K562 (cell line): ENCODE results near the gene MTHFR. TPM values are rescaled to one million over a fixed set of nuclear protein-coding genes. Genes with fewer than 3 reads are reported as not detected.

ENCODE experiments used
- BCL6 ChIP-seq: fragments of 250-450 bp; sonication (Bioruptor Pico); IDR thresholded peaks from 2 replicates; pipeline ENCODE4 v1.4.0; 2020
- BCOR ChIP-seq: fragments of 450-650 bp; IDR thresholded peaks from 2 replicates; pipeline ENCODE4 v1.6.1; 2016
- CEBPB ChIP-seq: fragments of 450-650 bp; IDR thresholded peaks from 2 replicates; pipeline ENCODE4 v1.6.1; 2016; ENCODE audit warnings: missing genetic modification characterization, missing compliant biosample characterization
- HNRNPLL ChIP-seq: fragments of 200-400 bp; formaldehyde crosslinking; IDR thresholded peaks from 2 replicates; pipeline ENCODE4 v1.6.1; 2017; ENCODE audit warnings: low read length, low read depth, mild to moderate bottlenecking; ENCODE audit not compliant: poor library complexity, severe bottlenecking
- NCOR1 ChIP-seq: fragments of 450-650 bp; IDR thresholded peaks from 2 replicates; pipeline ENCODE4 v1.6.1; 2016; ENCODE audit warnings: mild to moderate bottlenecking, moderate library complexity
- POLR2H ChIP-seq: IDR thresholded peaks from 2 replicates; pipeline ENCODE4 v1.6.1; 2016; ENCODE audit warnings: missing genetic modification characterization, low read depth, mild to moderate bottlenecking, control low read depth, missing compliant biosample characterization, moderate library complexity
- PTRF ChIP-seq: fragments of 450-650 bp; IDR thresholded peaks from 2 replicates; pipeline ENCODE4 v1.6.1; 2016; ENCODE audit warnings: mild to moderate bottlenecking, missing genetic modification characterization, missing compliant biosample characterization
- RCOR1 ChIP-seq, 2 experiments: IDR thresholded peaks; 2 replicates each; pipeline ENCODE4 v1.6.1; 2012; ENCODE audit warnings: low read depth in 2 of 2, low read length in 2 of 2, borderline replicate concordance in 1 of 2, improper control_type of control experiment in 1 of 2
- SMAD4 ChIP-seq: fragments of 250-450 bp; sonication (Bioruptor Pico); conservative IDR thresholded peaks from 2 replicates; pipeline ENCODE4 v1.8.0; 2021; ENCODE audit warnings: inconsistent platforms, mild to moderate bottlenecking, moderate library complexity
- TFAM ChIP-seq: fragments of 250-450 bp; sonication (Bioruptor Pico); conservative IDR thresholded peaks from 2 replicates; pipeline ENCODE4 v1.5.0; 2021; ENCODE audit warnings: mild to moderate bottlenecking, moderate library complexity
- USF2 ChIP-seq: sonication (generic); formaldehyde crosslinking; IDR thresholded peaks from 2 replicates; pipeline ENCODE4 v1.5.0; 2020; ENCODE audit warnings: missing genetic modification reagents
- ZNF184 ChIP-seq: sonication (generic); formaldehyde crosslinking; IDR thresholded peaks from 2 replicates; pipeline ENCODE4 v1.5.0; 2020; ENCODE audit warnings: missing genetic modification reagents
- ZNF639 ChIP-seq, 2 experiments: fragments of 200-800 bp in 1 of 2; sonication (Bioruptor generic) in 1 of 2; sonication (generic) in 1 of 2; formaldehyde crosslinking in 1 of 2; IDR thresholded peaks in 1 of 2; conservative IDR thresholded peaks in 1 of 2; 2 replicates each; pipeline versions ENCODE4 v1.5.0 to v1.6.1; 2016 to 2020; ENCODE audit warnings: missing compliant biosample characterization in 1 of 2, missing genetic modification characterization in 1 of 2, missing genetic modification reagents in 1 of 2
- ZNF75A ChIP-seq: fragments of 450-650 bp; formaldehyde crosslinking; IDR thresholded peaks from 2 replicates; pipeline ENCODE4 v1.4.0; 2020; ENCODE audit warnings: mild to moderate bottlenecking
- polyA plus RNA-seq, 8 experiments: library from polyadenylated mRNA; depleted of rRNA in 4 of 8; stranded (reverse) in 5 of 8; unstranded in 3 of 8; fragments of >200 nt; fragmentation: Nextera tagmentation in 2 of 8; fragmentation: Illumina TruSeq in 1 of 8; extraction: Ambion mirVana in 2 of 8; extraction: Trizol in 1 of 8; gene quantifications; 2 replicates each; pipeline versions ENCODE4 v1.2.1 to v1.2.3, GENCODE V29; 2011 to 2014; ENCODE audit warnings: inconsistent platforms in 1 of 8, missing spikeins in 1 of 8
- total RNA-seq, 7 experiments: library from RNA; depleted of rRNA in 6 of 7; stranded (reverse); fragments of >200 nt in 6 of 7; fragmentation: Illumina TruSeq in 2 of 7; extraction: Trizol in 2 of 7; gene quantifications; 2 replicates each; pipeline versions ENCODE4 v1.2.1 to v1.2.3, GENCODE V29; 2011 to 2021; ENCODE audit warnings: low replicate concordance in 1 of 7

MTHFR gene
- total and polyA plus RNA-seq, 9 of the 15 experiments (the other 6 are each of a cell fraction or from before 2014, with no cell fraction given): 5.0 to 104 (median 62.6) TPM

- TF ChIP-seq BCOR: peak; percentile 89; the same call in 1 of the 2 replicates
- TF ChIP-seq RCOR1 (IDR thresholded peaks at IDR 0.05; ENCODE audit: borderline replicate concordance in 1 of 2, low read depth in 2 of 2, low read length in 2 of 2): peak in 1 of 2 experiments; percentile 24; a peak in 1 of 4 replicates
- TF ChIP-seq HNRNPLL: no peak
- TF ChIP-seq NCOR1: no peak
- no peak for TF ChIP-seq BCL6 (CRISPR knock-in tag)
- no peak for TF ChIP-seq ZNF75A (CRISPR knock-in tag)
- TF ChIP-seq SMAD4 (CRISPR knock-in tag): peak; percentile 64
- no peak for TF ChIP-seq TFAM (CRISPR knock-in tag)
- no peak for TF ChIP-seq ZNF184 (CRISPR knock-in tag)
- TF ChIP-seq CEBPB (tag): no peak
- TF ChIP-seq PTRF: no peak
- TF ChIP-seq ZNF639 (CRISPR knock-in tag; conservative IDR thresholded peaks at IDR 0.05 in 1 of 2, IDR thresholded peaks at IDR 0.05 in 1 of 2): no peak
- no peak for TF ChIP-seq POLR2H (tag)
- no peak for TF ChIP-seq USF2 (CRISPR knock-in tag)
Observed at GRCh38 chr1:11831945-11832725, 26.4 kb upstream of the MTHFR start (continued).
